ENCODE results near the gene PBX3. TPM values are rescaled to one million over a fixed set of nuclear protein-coding genes. Genes with fewer than 3 reads are reported as not detected.

The PBX3 gene
- total and polyA plus RNA-seq, 8 donors = 8.9 to 36.8 (median 21.5) TPM

DNA sequence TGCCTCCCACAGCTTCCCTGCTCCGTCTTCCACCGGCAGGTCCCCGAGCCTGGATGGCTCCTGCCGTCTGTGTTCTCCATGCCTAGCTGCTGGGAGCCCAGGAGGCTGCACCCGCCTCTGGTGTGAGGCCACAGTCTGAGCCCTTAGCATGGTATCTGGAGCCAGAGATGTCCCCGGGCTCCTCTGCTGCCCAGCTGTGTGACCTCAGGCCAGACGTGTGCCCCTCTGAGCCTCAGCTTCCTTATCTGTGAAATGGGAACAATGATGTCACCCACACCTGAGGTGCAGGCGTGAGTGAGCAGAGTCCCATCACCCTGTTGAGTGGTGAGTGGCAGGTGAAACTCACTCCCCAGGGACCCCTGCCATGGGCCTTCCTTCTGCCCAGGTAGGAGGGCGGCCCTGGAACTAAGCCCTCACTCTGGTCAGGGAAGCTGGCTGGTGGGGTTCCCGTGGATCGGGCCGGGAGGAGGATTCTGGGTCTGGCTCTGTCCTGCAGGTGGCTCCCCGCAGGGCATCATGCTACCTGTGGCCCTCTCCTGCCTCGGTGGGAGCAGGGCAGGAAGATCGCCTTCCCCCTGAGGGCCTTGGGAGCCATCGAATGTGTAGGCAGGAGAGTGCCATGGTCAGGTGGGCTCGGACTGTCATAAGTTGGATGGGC lies 239.0 kb downstream of the PBX3 start:
- ATAC-seq (no peak), DNase-seq (peak in 1 of 6 donors; percentile 35), FAIRE-seq (no peak)
- TF ChIP-seq, protein P1, sequence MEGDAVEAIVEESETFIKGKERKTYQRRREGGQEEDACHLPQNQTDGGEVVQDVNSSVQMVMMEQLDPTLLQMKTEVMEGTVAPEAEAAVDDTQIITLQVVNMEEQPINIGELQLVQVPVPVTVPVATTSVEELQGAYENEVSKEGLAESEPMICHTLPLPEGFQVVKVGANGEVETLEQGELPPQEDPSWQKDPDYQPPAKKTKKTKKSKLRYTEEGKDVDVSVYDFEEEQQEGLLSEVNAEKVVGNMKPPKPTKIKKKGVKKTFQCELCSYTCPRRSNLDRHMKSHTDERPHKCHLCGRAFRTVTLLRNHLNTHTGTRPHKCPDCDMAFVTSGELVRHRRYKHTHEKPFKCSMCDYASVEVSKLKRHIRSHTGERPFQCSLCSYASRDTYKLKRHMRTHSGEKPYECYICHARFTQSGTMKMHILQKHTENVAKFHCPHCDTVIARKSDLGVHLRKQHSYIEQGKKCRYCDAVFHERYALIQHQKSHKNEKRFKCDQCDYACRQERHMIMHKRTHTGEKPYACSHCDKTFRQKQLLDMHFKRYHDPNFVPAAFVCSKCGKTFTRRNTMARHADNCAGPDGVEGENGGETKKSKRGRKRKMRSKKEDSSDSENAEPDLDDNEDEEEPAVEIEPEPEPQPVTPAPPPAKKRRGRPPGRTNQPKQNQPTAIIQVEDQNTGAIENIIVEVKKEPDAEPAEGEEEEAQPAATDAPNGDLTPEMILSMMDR (IDR thresholded peaks at IDR 0.05) = no peak
- H3K27ac ChIP-seq = no peak overlapping the region
- no peaks in the 10 kb centered on the region for H3K27me3 ChIP-seq
- no peaks in the 10 kb centered on the region for H3K9me3 ChIP-seq
- WGBS, 2 donors = 71 to 74% methylated on average over 17 of the region's 17 CpGs
- no peak overlapping the region for H3K4me3 ChIP-seq
- intact Hi-C loops (cut with DNase I) = no loop called here
- H3K36me3 ChIP-seq = no peaks in the 10 kb centered on the region
- H3K4me1 ChIP-seq = no peaks in the 10 kb centered on the region

DNA sequence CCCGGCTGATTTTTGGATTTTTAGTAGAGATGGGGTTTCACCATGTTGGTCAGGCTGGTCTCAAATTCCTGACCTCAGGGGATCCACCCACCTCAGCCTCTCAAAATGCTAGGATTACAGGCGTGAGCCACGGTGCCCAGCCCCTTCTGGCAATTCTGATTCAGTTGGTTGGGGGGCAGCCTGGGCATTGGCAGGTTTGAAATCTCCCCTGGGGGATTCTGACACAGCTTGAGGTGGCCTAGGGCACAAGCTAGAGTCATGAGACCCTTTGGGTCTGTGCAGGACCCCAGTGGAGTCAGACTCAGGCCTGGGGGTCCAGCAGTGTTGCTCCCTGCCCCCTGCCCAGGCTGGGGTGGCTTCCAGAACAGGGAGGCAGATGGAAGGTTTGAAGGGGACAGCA lies 239.8 kb downstream of the PBX3 start:
- intact Hi-C loops (cut with DNase I) = no loop called here
- DNase-seq = peak in 1 of 6 donors; percentile 24
- TF ChIP-seq, protein P1 (IDR thresholded peaks at IDR 0.05) = no peak
- H3K4me3 ChIP-seq = no peak overlapping the region
- H3K36me3 ChIP-seq = no peaks in the 10 kb centered on the region
- H3K27ac ChIP-seq = no peak overlapping the region
- FAIRE-seq = no peak
- no peaks in the 10 kb centered on the region for H3K4me1 ChIP-seq
- no peak for ATAC-seq
- H3K9me3 ChIP-seq = no peaks in the 10 kb centered on the region
- H3K27me3 ChIP-seq = no peaks in the 10 kb centered on the region
- 86 to 97% methylated on average over 3 of the region's 3 CpGs for WGBS, 2 donors

DNA sequence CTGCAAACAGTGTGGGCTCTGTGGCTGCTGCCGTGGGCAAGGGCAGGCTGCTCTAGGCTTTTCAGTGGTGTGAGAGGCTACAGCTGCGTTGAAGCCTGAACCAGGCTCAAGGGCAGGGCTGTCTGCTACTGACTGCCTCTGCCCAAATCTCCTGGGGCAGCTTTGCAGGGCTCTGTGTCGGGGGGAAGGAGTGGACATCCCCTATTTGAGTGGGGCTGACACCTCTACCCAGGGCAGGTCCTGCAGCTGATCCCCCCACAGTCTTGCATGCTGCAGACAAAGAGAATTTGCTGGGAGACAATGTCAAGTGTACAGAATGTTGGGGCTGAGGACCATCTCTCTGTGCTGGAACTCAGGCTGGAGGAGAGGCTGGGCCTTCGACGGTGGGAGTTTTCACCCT lies 240.2 kb downstream of the PBX3 start:
- H3K9me3 ChIP-seq = no peaks in the 10 kb centered on the region
- H3K27ac ChIP-seq = no peak overlapping the region
- no peaks in the 10 kb centered on the region for H3K27me3 ChIP-seq
- FAIRE-seq = no peak
- DNase-seq = peak in 1 of 6 donors; percentile 17
- no peak overlapping the region for H3K4me3 ChIP-seq
- TF ChIP-seq, protein P1 (IDR thresholded peaks at IDR 0.05) = no peak
- H3K36me3 ChIP-seq = no peaks in the 10 kb centered on the region
- ATAC-seq = no peak
- H3K4me1 ChIP-seq = no peaks in the 10 kb centered on the region
- 68 to 79% methylated on average over 5 of the region's 5 CpGs for WGBS, 2 donors
- intact Hi-C loops (cut with DNase I) = no loop called here

DNA sequence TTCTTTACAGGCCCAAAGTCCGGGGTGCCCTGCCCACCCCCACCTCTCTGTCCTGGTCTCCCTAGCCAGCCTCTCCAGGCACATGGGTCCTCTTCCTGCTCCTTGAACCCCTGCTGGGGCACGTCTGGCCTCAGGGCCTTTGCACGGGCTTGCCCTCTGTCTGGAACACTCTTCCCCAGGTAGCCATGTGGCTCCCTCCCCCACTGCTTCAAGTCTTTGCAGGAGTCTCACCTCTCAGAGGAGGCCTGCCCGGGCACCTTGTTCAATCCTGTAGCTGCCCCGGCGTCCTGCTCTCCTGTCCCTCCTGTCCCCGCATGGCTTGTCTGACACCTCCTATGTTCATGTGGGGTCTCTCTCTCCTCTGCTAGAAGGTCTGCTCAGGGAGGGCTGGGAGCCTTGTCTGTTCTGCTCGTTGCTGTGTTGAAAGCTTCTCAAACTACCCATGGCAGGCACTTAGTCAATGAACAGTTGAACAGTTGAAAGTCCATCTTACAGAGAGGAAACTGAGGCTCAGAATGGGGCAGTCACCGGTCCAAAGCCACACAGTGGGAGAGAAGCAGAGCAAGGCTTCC lies 241.4 kb downstream of the PBX3 start:
- H3K4me1 ChIP-seq = no peaks in the 10 kb centered on the region
- TF ChIP-seq, protein P1 (IDR thresholded peaks at IDR 0.05) = no peak
- WGBS, 2 donors = 79 to 83% methylated on average over 9 of the region's 9 CpGs
- no peaks in the 10 kb centered on the region for H3K36me3 ChIP-seq
- DNase-seq = peak in 1 of 6 donors; percentile 35
- no peaks in the 10 kb centered on the region for H3K27me3 ChIP-seq
- H3K27ac ChIP-seq = no peak overlapping the region
- ATAC-seq = no peak
- no peaks in the 10 kb centered on the region for H3K9me3 ChIP-seq
- H3K4me3 ChIP-seq = no peak overlapping the region
- FAIRE-seq = no peak
- intact Hi-C loops (cut with DNase I) = no loop called here

DNA sequence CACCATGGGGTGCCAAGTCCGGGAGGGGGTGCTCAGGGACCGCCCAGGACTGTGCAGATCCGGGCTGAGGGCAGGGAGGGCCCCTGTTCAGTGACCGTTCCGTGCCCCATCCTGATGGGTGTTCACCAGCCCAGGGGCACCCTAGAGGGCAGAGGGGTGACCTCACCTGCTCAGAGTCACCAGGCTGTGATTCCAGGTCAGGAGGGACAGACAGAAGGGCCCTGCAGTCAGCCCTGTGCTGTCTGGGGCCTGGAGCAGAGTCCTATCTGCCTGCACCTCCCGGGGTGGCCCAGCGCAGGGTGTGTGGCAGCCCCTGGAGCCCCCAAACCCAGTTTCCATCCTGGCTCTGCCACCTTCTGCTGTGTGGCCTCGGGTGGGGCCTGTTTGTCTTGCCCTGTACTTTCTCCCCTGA lies 241.9 kb downstream of the PBX3 start:
- FAIRE-seq = no peak
- Histone ChIP-seq H3K9me3 (no peaks in the 10 kb centered on the region), H3K36me3 (no peaks in the 10 kb centered on the region), H3K27me3 (no peaks in the 10 kb centered on the region), H3K27ac (no peak overlapping the region), H3K4me1 (no peaks in the 10 kb centered on the region), H3K4me3 (no peak overlapping the region)
- TF ChIP-seq, protein P1 (IDR thresholded peaks at IDR 0.05) = no peak
- no peak for ATAC-seq
- WGBS, 2 donors = 74 to 75% methylated on average over 8 of the region's 8 CpGs
- intact Hi-C loops (cut with DNase I) = no loop called here
- peak in 1 of 6 donors; percentile 39 for DNase-seq

All from pancreas (tissue), 10 donors.